Mucosa of rectum (tissue), 2 donors: Measurements from ENCODE around the gene AP3B2.

Source experiments
- H3K27ac ChIP-seq, 2 donors: one replicate each; pipeline ENCODE4 v1.7.0; 2013; ENCODE audit warnings: inconsistent platforms in 2 of 2, low read depth in 2 of 2, low read length in 2 of 2
- H3K27me3 ChIP-seq, 2 donors: one replicate each; pipeline ENCODE4 v1.7.0; 2013; ENCODE audit warnings: low read length in 2 of 2; ENCODE audit not compliant: control insufficient read depth in 2 of 2, insufficient read depth in 2 of 2
- H3K36me3 ChIP-seq, 2 donors: one replicate each; pipeline ENCODE4 v1.7.0; 2013; ENCODE audit warnings: low read length in 2 of 2; ENCODE audit not compliant: control insufficient read depth in 2 of 2, insufficient read depth in 2 of 2
- H3K4me1 ChIP-seq, 2 donors: one replicate each; pipeline ENCODE4 v1.7.0; 2013; ENCODE audit warnings: low read length in 2 of 2, mild to moderate bottlenecking in 1 of 2; ENCODE audit not compliant: control insufficient read depth in 2 of 2, insufficient read depth in 2 of 2
- H3K4me3 ChIP-seq, 2 donors: one replicate each; pipeline ENCODE4 v1.7.0; 2013; ENCODE audit warnings: low read length in 2 of 2
- H3K9ac ChIP-seq, 2 donors: one replicate each; pipeline ENCODE4 v1.7.0; 2013; ENCODE audit warnings: low read length in 2 of 2, low read depth in 1 of 2, mild to moderate bottlenecking in 1 of 2
- H3K9me3 ChIP-seq, 2 donors: one replicate each; pipeline ENCODE4 v1.7.0; 2013; ENCODE audit warnings: low read length in 2 of 2; ENCODE audit not compliant: control insufficient read depth in 2 of 2
- donor health status: healthy.
- donor health status: Normal muscosa, but diverticular disease.

Gene AP3B2

DNA sequence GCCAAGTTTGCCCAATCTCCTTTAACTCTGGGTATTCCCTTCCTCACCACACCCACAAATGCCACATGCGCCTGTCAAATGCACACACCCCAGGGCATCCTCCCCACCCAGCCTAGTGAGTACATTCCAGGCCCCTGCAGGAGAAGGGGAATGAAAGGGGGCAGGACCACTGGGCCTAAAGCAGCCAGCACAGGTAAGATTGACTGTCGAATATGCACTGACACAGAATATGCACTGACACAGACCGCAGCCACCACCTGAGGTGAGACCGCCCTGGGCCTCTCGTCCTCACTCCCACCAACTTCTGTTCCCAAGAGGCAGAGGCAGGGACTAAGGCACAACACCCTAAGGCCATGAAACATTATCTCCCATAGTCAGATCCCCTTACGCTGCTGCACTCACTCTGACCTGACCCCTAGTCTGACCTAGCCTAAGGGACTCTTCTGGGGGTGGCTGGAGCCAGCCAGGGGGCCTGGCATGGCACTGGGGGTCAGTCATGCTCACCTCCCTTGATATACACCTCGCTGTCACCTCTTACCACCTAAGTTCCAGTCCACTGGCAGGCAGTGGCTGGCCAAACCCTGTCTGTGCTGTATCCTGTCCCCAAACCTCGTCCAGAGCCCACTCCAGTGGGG is 10.8 kb downstream of the AP3B2 start:
- H3K4me1 ChIP-seq: no peaks in the 10 kb centered on the region
- no peak overlapping the region for H3K4me3 ChIP-seq
- no peak overlapping the region for H3K27ac ChIP-seq
- no peak overlapping the region for H3K9ac ChIP-seq
- H3K36me3 ChIP-seq: no peaks in the 10 kb centered on the region
- H3K9me3 ChIP-seq: no peaks in the 10 kb centered on the region
- no peaks in the 10 kb centered on the region for H3K27me3 ChIP-seq

DNA sequence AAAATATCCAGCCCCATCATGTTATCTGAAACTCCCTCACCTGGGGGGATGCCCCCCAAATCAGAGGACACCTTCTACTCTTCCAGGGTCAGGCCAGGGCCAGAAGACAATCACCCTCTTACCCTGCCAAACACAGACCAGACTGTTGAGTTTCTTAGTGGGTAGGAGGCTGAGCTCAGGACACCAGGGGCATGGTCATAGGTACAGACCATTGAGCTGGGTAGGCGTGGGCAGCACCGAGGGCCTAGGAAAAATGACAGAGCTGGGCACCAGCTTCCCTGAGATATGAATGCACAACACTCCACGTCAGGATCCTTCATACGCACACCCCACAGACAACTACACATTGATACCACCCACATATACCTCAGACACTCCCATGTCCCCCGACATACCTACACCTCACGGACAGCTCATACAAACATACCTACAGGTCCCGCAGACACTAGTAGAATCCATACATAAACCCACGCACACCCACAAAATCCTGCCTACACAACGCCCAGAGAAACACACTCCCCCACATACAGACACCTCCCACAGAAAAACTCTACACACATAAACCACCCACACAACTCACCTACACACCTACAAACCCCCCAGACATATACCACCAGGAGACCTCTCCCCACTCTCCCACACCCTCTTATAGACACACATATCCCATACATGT is 11.8 kb downstream of the AP3B2 start:
- Histone ChIP-seq H3K4me3 (no peak overlapping the region), H3K9ac (no peak overlapping the region), H3K4me1 (no peaks in the 10 kb centered on the region), H3K36me3 (no peaks in the 10 kb centered on the region), H3K9me3 (no peaks in the 10 kb centered on the region), H3K27ac (no peak overlapping the region), H3K27me3 (no peaks in the 10 kb centered on the region)

DNA sequence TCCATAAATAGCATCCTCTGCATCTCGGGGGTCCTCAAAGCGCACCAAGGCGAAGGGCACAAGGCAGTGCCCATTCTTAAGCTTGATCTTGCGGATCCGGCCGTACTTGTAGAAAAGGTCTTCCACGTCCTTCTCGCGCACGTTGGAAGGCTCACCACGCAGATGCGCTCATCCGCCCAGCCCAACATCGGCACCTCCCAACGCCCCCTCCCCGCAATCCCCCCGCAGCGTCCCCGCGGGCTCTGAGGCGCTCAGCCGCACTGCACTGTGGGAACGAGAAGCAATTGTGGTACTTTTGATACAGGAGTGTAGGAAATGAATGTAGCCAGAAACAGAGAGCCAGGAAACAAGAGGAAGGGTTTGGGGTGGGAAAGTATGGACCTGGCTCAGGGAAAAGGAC is 17.5 kb downstream of the AP3B2 start:
- Histone ChIP-seq H3K4me1 (no peaks in the 10 kb centered on the region), H3K27ac (no peak overlapping the region), H3K9me3 (no peaks in the 10 kb centered on the region), H3K36me3 (no peaks in the 10 kb centered on the region), H3K9ac (no peak overlapping the region), H3K27me3 (no peaks in the 10 kb centered on the region), H3K4me3 (no peak overlapping the region)

DNA sequence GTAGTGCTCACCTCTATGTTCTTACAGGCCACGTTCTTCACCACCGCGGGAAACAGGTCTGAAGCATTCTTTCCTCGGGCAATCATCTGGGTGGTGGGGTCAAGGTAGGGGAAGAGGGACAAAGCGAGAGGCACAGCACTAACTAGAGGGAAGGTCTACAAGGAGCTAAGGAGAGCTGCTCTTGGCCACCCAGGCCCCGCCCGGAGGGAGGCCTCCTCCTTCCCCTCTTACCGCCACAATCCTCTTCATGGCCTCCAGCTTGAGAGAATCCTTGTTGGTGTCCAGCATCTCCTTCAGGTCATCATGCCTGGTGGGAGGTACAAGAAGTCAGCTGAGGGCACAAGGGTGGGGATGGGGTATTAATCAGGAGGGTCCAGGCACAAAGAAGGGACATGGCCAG is 20.5 kb downstream of the AP3B2 start:
- H3K27me3 ChIP-seq: no peaks in the 10 kb centered on the region
- no peak overlapping the region for H3K27ac ChIP-seq
- no peak overlapping the region for H3K9ac ChIP-seq

DNA sequence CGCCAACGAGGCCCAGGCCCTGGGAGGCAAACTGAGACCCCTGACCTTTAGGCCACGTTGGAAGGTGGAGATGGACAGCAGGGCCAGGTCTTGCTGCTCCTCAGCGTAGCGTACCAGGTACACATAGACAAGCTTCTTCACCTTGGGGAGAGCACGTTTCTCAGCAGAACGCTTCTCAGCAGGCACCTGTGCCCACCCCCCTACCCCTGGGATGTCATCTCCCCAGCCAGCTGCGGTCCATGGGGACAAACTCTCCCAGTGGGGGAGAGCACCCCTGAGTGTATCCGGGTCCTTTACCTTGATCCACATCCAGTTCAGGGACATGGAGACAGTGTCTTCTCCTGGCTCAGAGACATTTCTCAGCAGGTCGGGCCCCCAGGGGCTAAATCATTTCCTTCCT is 21.0 kb downstream of the AP3B2 start:
- Histone ChIP-seq H3K9ac (no peak overlapping the region), H3K4me3 (no peak overlapping the region), H3K4me1 (no peaks in the 10 kb centered on the region), H3K27ac (no peak overlapping the region), H3K9me3 (no peaks in the 10 kb centered on the region), H3K36me3 (no peaks in the 10 kb centered on the region), H3K27me3 (no peaks in the 10 kb centered on the region)

More for the DNA sequence above, 20.5 kb downstream of the AP3B2 start:
- H3K4me3 ChIP-seq: no peak overlapping the region
- H3K9me3 ChIP-seq: no peaks in the 10 kb centered on the region
- H3K4me1 ChIP-seq: no peaks in the 10 kb centered on the region
- H3K36me3 ChIP-seq: no peaks in the 10 kb centered on the region

DNA sequence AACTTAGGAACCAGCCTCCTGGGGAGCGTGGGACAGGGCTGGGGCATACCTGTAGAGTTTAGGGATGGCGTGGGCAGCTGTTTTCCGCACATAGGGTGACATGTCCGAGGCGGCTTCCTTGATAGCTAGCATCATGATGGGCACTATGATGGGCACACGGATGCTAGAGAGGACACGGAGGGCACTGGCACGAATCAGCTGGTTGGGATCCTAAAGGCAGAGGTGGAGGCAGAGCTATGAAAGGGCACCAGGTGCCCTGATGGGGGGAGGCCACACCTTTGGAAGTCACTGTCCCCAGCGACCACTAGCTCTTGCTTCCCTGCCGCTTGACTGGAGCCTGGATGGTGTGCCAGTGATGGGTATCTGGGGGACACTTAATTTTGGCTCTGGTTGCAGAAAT is 28.3 kb downstream of the AP3B2 start:
- no peaks in the 10 kb centered on the region for H3K36me3 ChIP-seq
- peaks cover 0 to 2% of the 10 kb centered on the region in 2 donors for H3K4me1 ChIP-seq
- no peak overlapping the region for H3K27ac ChIP-seq
- H3K27me3 ChIP-seq: peaks cover 0 to 7% of the 10 kb centered on the region in 2 donors
- no peaks in the 10 kb centered on the region for H3K9me3 ChIP-seq
- H3K4me3 ChIP-seq: no peak overlapping the region
- no peak overlapping the region for H3K9ac ChIP-seq

DNA sequence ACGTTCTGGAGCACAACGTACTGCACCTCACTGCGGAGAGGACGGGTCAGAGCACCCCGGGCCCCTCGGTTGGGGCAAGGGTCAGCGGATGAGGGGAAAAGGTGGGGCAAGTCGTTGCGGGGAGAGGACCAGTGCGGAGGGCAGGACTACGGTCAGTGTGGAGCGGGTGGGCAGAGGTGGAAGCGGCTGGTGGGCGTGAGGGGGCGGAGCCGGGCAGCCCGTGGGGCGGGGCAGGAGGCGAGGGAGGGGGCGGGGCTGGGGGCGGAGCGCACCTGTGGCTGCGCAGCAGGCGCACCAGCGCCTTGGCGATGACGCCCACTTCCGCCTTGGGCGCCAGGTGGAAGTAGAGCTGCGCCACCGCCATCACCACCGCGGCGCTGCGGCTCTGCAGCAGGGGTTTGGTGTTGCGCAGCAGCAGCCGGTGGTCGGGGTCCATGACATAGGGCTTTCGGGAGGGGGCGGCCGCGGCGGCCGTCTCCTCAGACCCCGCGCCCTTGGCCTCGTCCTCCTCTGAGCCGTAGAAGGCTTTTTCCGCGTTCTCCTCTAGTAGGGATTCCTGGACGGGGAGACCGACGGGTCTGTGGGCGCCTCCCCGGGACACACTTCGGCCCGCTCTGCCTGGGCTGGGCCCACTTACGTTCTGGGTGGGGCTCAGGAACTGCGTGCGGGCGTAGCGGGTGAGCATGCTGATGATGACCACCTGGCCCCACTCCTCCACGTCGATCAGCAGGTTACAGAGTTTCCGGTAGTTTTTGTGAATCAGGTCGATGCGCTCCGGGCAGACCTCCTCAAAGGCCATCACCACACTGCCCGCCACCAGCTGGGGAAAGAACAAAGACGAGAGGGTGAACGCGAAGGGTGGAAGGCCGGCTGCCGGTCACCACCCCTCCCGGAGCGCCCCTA is 29.2 kb downstream of the AP3B2 start:
- Histone ChIP-seq H3K27ac (no peak overlapping the region), H3K36me3 (no peaks in the 10 kb centered on the region), H3K9me3 (no peaks in the 10 kb centered on the region), H3K9ac (no peak overlapping the region), H3K4me3 (peak overlapping the region; percentile 38 to 66), H3K27me3 (peaks cover 0 to 7% of the 10 kb centered on the region in 2 donors), H3K4me1 (peaks cover 0 to 2% of the 10 kb centered on the region in 2 donors)

DNA sequence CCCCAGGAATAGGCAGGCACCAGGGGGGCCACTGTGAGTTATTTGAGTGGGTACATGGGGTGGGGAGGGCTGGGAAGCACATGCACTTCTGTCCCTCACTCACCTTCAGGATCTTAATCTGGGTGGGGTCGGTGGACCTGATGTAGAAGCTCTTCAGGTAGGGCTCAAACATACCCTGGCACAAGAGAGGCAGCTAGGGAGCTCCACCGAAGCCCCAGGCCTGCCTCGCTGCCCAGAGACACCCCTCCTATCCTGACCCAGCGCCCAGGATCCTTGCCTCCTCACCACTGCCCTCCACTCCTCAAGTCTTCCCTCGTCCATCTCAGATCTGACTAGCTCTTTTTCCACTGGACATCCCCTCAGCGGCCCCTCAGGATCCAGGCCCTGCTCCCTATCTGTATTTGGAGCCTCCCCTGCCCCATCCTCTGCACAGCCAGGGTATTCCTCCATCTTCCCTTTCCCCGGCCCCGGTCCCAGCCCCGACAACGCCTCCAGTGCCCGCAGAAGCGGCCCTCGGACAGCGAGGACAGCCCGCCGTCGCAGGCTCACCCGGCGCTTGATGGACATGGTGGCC is 30.0 kb downstream of the AP3B2 start:
- H3K9me3 ChIP-seq: no peaks in the 10 kb centered on the region
- H3K27me3 ChIP-seq: peaks cover 0 to 7% of the 10 kb centered on the region in 2 donors
- no peaks in the 10 kb centered on the region for H3K36me3 ChIP-seq
- H3K27ac ChIP-seq: no peak overlapping the region
- no peak overlapping the region for H3K4me3 ChIP-seq
- H3K9ac ChIP-seq: no peak overlapping the region
- peaks cover 0 to 2% of the 10 kb centered on the region in 2 donors for H3K4me1 ChIP-seq

DNA sequence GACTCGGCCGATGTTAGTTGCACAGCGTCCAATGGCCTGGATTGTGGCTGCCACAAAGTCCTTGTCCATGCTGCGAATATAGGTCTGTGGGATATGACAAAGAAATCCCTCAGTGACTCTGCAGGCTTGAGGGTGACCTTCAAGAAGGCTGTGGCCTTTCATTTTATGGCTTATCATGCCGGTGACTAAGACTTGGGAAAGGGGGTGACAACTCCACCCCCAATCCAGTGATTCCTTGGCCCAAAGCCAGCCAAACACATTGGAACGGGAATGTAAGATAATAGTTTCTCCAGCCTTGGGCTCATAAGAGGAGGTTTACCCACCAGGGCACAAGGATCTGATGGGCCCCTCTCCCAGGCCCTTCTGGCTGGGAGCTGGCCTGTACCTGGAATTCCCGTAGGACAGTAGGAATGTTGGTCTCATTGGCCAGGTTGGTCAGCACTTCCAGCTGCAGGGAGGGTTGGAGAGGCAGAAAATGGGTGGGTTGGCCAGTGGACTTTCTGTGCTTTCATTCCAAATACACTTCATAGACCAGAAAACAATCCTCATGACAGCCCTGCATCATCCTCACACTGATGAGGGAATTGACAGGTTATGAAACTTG is 31.9 kb downstream of the AP3B2 start:
- Histone ChIP-seq H3K4me3 (no peak overlapping the region), H3K9me3 (no peaks in the 10 kb centered on the region), H3K27ac (no peak overlapping the region), H3K36me3 (no peaks in the 10 kb centered on the region), H3K9ac (no peak overlapping the region), H3K27me3 (peaks cover 0 to 7% of the 10 kb centered on the region in 2 donors), H3K4me1 (peaks cover 0 to 2% of the 10 kb centered on the region in 2 donors)
